Muscle of leg (tissue), 11 donors: ENCODE results near the gene PDGFA. TPM values are rescaled to one million over a fixed set of nuclear protein-coding genes. Genes with fewer than 3 reads are reported as not detected.

Experiments
- DNase-seq: peaks from one replicate; pipeline ENCODE4 v3.0.0; 2013
- H3K27ac ChIP-seq: one replicate; pipeline ENCODE4 v1.5.1; 2013; ENCODE audit warnings: mild to moderate bottlenecking, low read length, control low read depth
- H3K27me3 ChIP-seq: one replicate; pipeline ENCODE4 v1.6.1; 2013; ENCODE audit warnings: low read length; ENCODE audit not compliant: control insufficient read depth, insufficient read depth
- H3K36me3 ChIP-seq: one replicate; pipeline ENCODE4 v1.6.1; 2013; ENCODE audit warnings: low read length; ENCODE audit not compliant: control insufficient read depth, insufficient read depth
- H3K4me1 ChIP-seq: one replicate; pipeline ENCODE4 v1.6.1; 2013; ENCODE audit warnings: low read length; ENCODE audit not compliant: control insufficient read depth, insufficient read depth
- H3K4me3 ChIP-seq: one replicate; pipeline ENCODE4 v1.5.1; 2013; ENCODE audit warnings: low read length, control low read depth
- H3K9me3 ChIP-seq: replicated peaks from 2 replicates; pipeline ENCODE4 v1.6.1; 2013; ENCODE audit warnings: low read depth, low read length; ENCODE audit not compliant: control insufficient read depth
- WGBS: methylation state at CpG from one replicate; pipeline ENCODE4 v1.1.5; 2013; ENCODE audit warnings: missing lambda C conversion rate; ENCODE audit not compliant: insufficient coverage; 5-methylcytosine and 5-hydroxymethylcytosine counted together
- polyA plus RNA-seq, 8 donors: library from polyadenylated mRNA; unstranded; fragments of 120-200 nt; gene quantifications; one replicate each; pipeline versions ENCODE4 v1.2.1 to v1.2.3, GENCODE V29; 2013; ENCODE audit warnings: inconsistent platforms in 1 of 8, low replicate concordance in 1 of 8; ENCODE audit not compliant: insufficient read length in 8 of 8, insufficient read depth in 1 of 8
- total RNA-seq: library from RNA; stranded (reverse); fragments of 120-200 nt; gene quantifications from one replicate; pipeline ENCODE4 v1.2.4, GENCODE V29; 2013

Gene PDGFA
- total and polyA plus RNA-seq, 9 donors, result 26.1 to 51.6 (median 40.8) TPM

- H3K27me3 ChIP-seq, result peaks cover 35% of the 10 kb centered on the region
- WGBS, result 73% methylated on average over 25 of the region's 29 CpGs
- H3K27ac ChIP-seq, result peak overlapping the region; percentile 2
- H3K4me3 ChIP-seq, result no peak overlapping the region
- peaks cover 73% of the 10 kb centered on the region for H3K4me1 ChIP-seq
- DNase-seq, result no peak
- no peaks in the 10 kb centered on the region for H3K36me3 ChIP-seq
- no peaks in the 10 kb centered on the region for H3K9me3 ChIP-seq
These were observed 58.0 kb downstream of the PDGFA start for GRCh38 chr7:461453-462172.

- H3K4me1 ChIP-seq, result peaks cover 72% of the 10 kb centered on the region
- no peak for DNase-seq
- no peaks in the 10 kb centered on the region for H3K9me3 ChIP-seq
- H3K27ac ChIP-seq, result peak overlapping the region; percentile 2
- WGBS, result 50% methylated on average over 1 of the region's 2 CpGs
- no peak overlapping the region for H3K4me3 ChIP-seq
- peaks cover 35% of the 10 kb centered on the region for H3K27me3 ChIP-seq
- no peaks in the 10 kb centered on the region for H3K36me3 ChIP-seq
These were observed 58.6 kb downstream of the PDGFA start for GRCh38 chr7:461117-461452.

- H3K27ac ChIP-seq, result peak overlapping the region; percentile 32
- H3K9me3 ChIP-seq, result no peaks in the 10 kb centered on the region
- H3K4me1 ChIP-seq, result peaks cover 70% of the 10 kb centered on the region
- DNase-seq, result peak; percentile 64
- 46% methylated on average over 9 of the region's 26 CpGs for WGBS
- no peak overlapping the region for H3K4me3 ChIP-seq
- no peaks in the 10 kb centered on the region for H3K36me3 ChIP-seq
- peaks cover 35% of the 10 kb centered on the region for H3K27me3 ChIP-seq
These were observed 59.1 kb downstream of the PDGFA start for GRCh38 chr7:460374-461116.

- H3K4me3 ChIP-seq, result no peak overlapping the region
- peaks cover 32% of the 10 kb centered on the region for H3K27me3 ChIP-seq
- no peak overlapping the region for H3K27ac ChIP-seq
- peaks cover 70% of the 10 kb centered on the region for H3K4me1 ChIP-seq
- DNase-seq, result no peak
- no peaks in the 10 kb centered on the region for H3K36me3 ChIP-seq
- H3K9me3 ChIP-seq, result no peaks in the 10 kb centered on the region
- WGBS, result 90% methylated on average over 5 of the region's 6 CpGs
These were observed 59.9 kb downstream of the PDGFA start for GRCh38 chr7:459584-460373.

GRCh38 chr7:458511-459245, 61.0 kb downstream of the PDGFA start:
- no peak for DNase-seq
- Histone ChIP-seq H3K4me3 (no peak overlapping the region), H3K9me3 (no peaks in the 10 kb centered on the region), H3K36me3 (no peaks in the 10 kb centered on the region), H3K4me1 (peaks cover 69% of the 10 kb centered on the region), H3K27ac (peak overlapping the region; percentile 69), H3K27me3 (peaks cover 38% of the 10 kb centered on the region)
- 91% methylated on average over 7 of the region's 9 CpGs for WGBS

- H3K4me1 ChIP-seq, result peaks cover 70% of the 10 kb centered on the region
- peaks cover 43% of the 10 kb centered on the region for H3K27me3 ChIP-seq
- WGBS, result 57% methylated on average over 28 of the region's 30 CpGs
- peak overlapping the region; percentile 69 for H3K27ac ChIP-seq
- DNase-seq, result no peak
- H3K36me3 ChIP-seq, result no peaks in the 10 kb centered on the region
- H3K9me3 ChIP-seq, result no peaks in the 10 kb centered on the region
- H3K4me3 ChIP-seq, result no peak overlapping the region
These were observed 61.7 kb downstream of the PDGFA start for GRCh38 chr7:457814-458510.

GRCh38 chr7:455110-455928, 64.3 kb downstream of the PDGFA start:
- WGBS, result 44% methylated on average over 38 of the region's 42 CpGs
- Histone ChIP-seq H3K36me3 (no peaks in the 10 kb centered on the region), H3K4me1 (peaks cover 59% of the 10 kb centered on the region), H3K27ac (no peak overlapping the region), H3K4me3 (no peak overlapping the region), H3K27me3 (peaks cover 47% of the 10 kb centered on the region), H3K9me3 (no peaks in the 10 kb centered on the region)
- peak; percentile 79 for DNase-seq

GRCh38 chr7:454356-455109, 65.1 kb downstream of the PDGFA start:
- 89% methylated on average over 53 of the region's 56 CpGs for WGBS
- no peaks in the 10 kb centered on the region for H3K9me3 ChIP-seq
- peaks cover 45% of the 10 kb centered on the region for H3K27me3 ChIP-seq
- DNase-seq, result no peak
- peaks cover 53% of the 10 kb centered on the region for H3K4me1 ChIP-seq
- H3K36me3 ChIP-seq, result no peaks in the 10 kb centered on the region
- H3K27ac ChIP-seq, result no peak overlapping the region
- no peak overlapping the region for H3K4me3 ChIP-seq
